ENCODE results near the gene PEX7.
A peak's percentile ranks its signal among the peaks of the same experiment; 100 is the strongest.

The PEX7 gene

DNA sequence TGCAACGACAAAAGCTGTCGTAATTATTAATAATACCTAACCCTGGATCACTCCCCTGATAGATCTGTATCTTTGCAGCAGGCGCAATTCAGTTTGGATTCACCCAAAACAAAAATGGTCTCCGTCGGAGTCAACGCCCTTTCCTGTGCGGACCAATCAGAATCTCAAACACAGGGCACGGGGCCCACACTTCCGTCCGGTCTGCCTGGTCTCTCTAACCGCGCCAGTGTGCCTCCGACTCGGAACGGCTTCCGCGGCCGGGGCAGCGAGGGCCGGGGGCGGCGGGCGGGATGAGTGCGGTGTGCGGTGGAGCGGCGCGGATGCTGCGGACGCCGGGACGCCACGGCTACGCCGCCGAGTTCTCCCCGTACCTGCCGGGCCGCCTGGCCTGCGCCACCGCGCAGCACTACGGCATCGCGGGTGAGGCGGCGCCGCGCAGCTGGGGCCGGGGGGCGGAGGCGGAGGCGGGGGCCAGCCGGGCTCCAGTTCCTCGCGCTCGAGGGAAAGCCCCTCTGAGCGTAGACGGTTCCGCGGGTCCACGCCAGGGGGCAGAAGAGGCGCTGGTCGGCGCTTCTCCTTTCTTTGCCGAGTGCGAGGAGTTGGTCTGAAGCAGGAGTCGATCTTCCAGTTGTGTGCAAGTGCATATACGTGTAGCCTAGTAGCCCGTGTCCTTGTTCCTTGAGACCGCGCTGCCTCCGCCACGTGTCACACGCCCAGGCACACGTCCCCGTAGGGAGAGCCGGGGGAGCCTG lies at the start of gene PEX7:
TSS of gene PEX7 (plus strand) at position 217 of the 752 bp plus-strand sequence. CDS start at position 291, 74 bp downstream.
- peak; percentile 72 for TF ChIP-seq CTCF (IDR thresholded peaks at IDR 0.05)
- TF ChIP-seq ZFX (IDR thresholded peaks at IDR 0.05; ENCODE audit: borderline replicate concordance), result no peak
- peak within 1 kb of the TSS; percentile 84 for H3K27ac ChIP-seq

- H3K27ac ChIP-seq, result no peak overlapping the region
- TF ChIP-seq CTCF (IDR thresholded peaks at IDR 0.05) (no peak), ZFX (IDR thresholded peaks at IDR 0.05; ENCODE audit: borderline replicate concordance) (no peak)
These were observed 49.5 kb upstream of the PEX7 start for GRCh38 chr6:136772685-136773472.

GRCh38 chr6:136773473-136773796 lies 49.0 kb upstream of the PEX7 start:
- no peak overlapping the region for H3K27ac ChIP-seq
- TF ChIP-seq CTCF (IDR thresholded peaks at IDR 0.05), result no peak

DNA sequence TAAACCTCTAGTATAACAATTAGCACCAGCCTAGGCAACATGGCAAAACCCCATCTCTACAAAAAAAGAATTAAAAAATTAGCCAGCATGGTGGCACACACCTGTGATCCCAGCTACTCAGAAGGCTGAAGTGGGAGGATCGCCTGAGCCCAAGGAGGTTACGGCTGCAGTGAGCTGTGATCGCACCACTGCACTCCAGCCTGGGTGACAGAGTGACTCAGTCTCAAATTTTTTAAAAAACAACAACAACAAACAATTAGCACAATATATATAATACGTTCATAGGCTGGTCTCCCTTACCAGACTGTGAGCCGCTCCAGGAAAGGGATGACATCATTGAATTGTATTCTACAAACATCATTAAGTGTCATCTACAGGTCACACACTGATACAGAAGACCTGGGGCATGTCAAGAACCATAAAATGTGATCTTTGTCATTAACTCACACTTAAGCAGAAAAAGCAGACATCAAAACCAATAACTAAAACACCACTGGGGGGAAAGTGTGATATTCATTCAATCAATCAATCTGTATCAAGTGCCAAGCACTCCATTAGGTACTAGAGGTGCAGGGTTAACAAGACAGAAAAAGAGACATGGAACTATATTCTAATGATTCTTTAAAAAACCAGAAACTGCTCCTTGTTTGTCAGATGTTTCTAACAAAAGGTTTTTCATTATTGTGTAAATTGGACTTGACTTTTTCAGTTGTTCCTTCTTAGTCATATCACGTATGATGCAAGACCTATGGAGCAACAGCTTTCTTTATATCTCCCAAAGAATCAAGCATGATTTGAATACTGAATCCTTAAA lies 48.0 kb upstream of the PEX7 start:
- TF ChIP-seq ZFX (IDR thresholded peaks at IDR 0.05; ENCODE audit: borderline replicate concordance), result no peak
- TF ChIP-seq CTCF (IDR thresholded peaks at IDR 0.05), result no peak
- no peak overlapping the region for H3K27ac ChIP-seq

GRCh38 chr6:136775081-136775480 lies 47.3 kb upstream of the PEX7 start:
- H3K27ac ChIP-seq, result no peak overlapping the region
- no peak for TF ChIP-seq CTCF (IDR thresholded peaks at IDR 0.05)
- TF ChIP-seq ZFX (IDR thresholded peaks at IDR 0.05; ENCODE audit: borderline replicate concordance), result no peak

DNA sequence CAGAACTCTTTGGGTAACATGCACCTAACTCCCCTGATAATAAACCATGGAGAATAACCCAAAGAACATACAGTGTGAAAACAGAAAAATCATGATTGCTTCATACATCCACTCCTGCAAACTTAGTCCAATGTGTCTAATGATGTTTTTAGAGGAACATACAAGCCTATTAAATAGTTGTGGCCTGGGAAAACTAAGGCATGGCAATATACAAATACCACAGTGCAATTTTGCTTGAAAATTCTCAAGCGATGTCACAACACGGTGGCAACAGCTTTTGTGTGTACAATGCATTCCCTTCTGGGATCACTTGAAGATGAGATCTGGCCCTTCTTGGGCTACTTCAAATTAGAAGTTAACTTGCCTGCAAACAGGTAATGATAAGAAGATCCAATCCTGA lies 46.8 kb upstream of the PEX7 start:
- TF ChIP-seq CTCF (IDR thresholded peaks at IDR 0.05) (no peak), ZFX (IDR thresholded peaks at IDR 0.05; ENCODE audit: borderline replicate concordance) (no peak)
- H3K27ac ChIP-seq, result no peak overlapping the region
